ENCODE results near the gene IRS1.

IRS1 gene

DNA sequence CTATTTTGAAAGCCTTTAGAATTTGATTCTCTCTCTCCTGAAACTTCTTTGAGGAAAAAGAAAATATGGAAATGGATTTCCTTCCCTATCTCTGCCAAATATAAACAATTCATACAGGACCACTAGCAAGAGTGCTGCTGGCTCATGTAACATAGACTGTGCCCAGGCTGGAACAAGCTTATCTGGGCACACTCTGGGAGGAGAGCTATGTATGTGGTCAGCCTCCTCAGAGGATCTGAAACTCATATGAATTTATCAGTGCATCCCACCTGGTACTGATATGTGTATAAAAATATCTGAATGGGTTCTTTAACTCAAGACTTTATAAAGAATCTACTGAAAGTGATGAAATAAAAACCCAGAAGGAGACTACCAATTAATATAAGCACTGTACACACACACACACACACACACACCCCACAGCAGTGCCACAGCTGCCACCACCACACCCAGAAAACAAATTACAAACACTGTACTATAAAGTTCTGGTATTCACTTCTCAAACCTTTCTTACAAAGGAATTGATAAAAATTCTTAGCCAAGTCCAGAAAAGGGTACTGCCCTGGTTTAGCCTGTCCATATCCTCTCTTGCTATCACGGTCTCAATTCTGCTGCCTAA lies 115.6 kb downstream of the IRS1 start:
- DNase-seq, result no peak

DNA sequence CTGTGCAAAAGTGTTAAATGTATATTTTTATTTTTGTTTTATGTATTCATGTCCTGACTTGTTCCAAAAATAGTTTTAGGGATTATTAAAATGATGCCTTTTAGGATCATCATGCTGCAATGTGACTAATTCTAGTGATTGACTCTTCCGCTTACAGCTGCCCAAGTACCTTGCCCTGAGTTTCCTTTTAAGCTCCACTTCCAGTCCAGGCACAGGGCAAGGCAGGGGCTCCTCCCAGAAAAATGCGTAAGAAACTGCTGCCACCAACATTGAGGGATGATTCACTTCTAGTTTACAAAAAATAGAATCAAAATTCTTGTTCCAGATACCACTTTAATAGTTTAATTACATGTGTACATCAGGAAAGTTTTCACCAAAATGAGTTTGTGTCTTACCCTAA lies 116.4 kb downstream of the IRS1 start:
- no peak for DNase-seq
